K562 (cell line): ENCODE measurements around the gene MAST1. TPM values are rescaled to one million over a fixed set of nuclear protein-coding genes. Genes with fewer than 3 reads are reported as not detected.

ENCODE experiments used
- ATF6 ChIP-seq: sonication (generic); formaldehyde crosslinking; IDR thresholded peaks from 2 replicates; pipeline ENCODE4 v1.4.0; 2020; ENCODE audit warnings: mild to moderate bottlenecking, missing genetic modification reagents
- BRD9 ChIP-seq: fragments of 450-650 bp; IDR thresholded peaks from 2 replicates; pipeline ENCODE4 v1.6.1; 2018; ENCODE audit warnings: low read depth; ENCODE audit not compliant: partially characterized antibody
- CBX2 ChIP-seq: fragments of 200-600 bp; sonication (generic); IDR thresholded peaks from one replicate; pipeline ENCODE4 v1.6.1; 2012; ENCODE audit warnings: mild to moderate bottlenecking, low read length, inconsistent platforms; ENCODE audit not compliant: insufficient read depth, poor library complexity, severe bottlenecking
- EGR1 ChIP-seq: fragments of 450-650 bp; conservative IDR thresholded peaks from 2 replicates; pipeline ENCODE4 v1.6.1; 2017; ENCODE audit warnings: mild to moderate bottlenecking
- FOXO4 ChIP-seq: fragments of 450-650 bp; formaldehyde crosslinking; IDR thresholded peaks from 2 replicates; pipeline ENCODE4 v1.4.0; 2020; ENCODE audit warnings: mild to moderate bottlenecking, moderate library complexity
- GATAD2A ChIP-seq: fragments of 450-650 bp; IDR thresholded peaks from 2 replicates; pipeline ENCODE4 v1.6.1; 2017
- HMG20B ChIP-seq: fragments of 250-450 bp; sonication (Bioruptor Pico); IDR thresholded peaks from 2 replicates; pipeline ENCODE4 v1.5.0; 2021; ENCODE audit warnings: mild to moderate bottlenecking
- L3MBTL2 ChIP-seq: fragments of 450-650 bp; IDR thresholded peaks from 2 replicates; pipeline ENCODE4 v1.6.1; 2016; ENCODE audit warnings: mild to moderate bottlenecking, moderate library complexity
- MAFG ChIP-seq: fragments of 450-650 bp; conservative IDR thresholded peaks from 2 replicates; pipeline ENCODE4 v1.6.1; 2016; ENCODE audit warnings: missing genetic modification characterization, missing compliant biosample characterization
- MED1 ChIP-seq: sonication (generic); formaldehyde crosslinking; IDR thresholded peaks from 2 replicates; pipeline ENCODE4 v1.8.1; 2023; ENCODE audit warnings: missing genetic modification reagents, borderline replicate concordance
- NFRKB ChIP-seq: fragments of 450-650 bp; IDR thresholded peaks from 2 replicates; pipeline ENCODE4 v1.6.1; 2016; ENCODE audit warnings: low read depth
- PATZ1 ChIP-seq: fragments of 250-450 bp; sonication (Bioruptor Pico); IDR thresholded peaks from 2 replicates; pipeline ENCODE4 v1.5.0; 2020; ENCODE audit warnings: mild to moderate bottlenecking, borderline replicate concordance
- PKNOX1 ChIP-seq: fragments of 450-650 bp; IDR thresholded peaks from 2 replicates; pipeline ENCODE4 v1.6.1; 2016
- POLR2G ChIP-seq: fragments of 200-400 bp; formaldehyde crosslinking; IDR thresholded peaks from 2 replicates; pipeline ENCODE4 v1.6.1; 2017; ENCODE audit warnings: low read depth, mild to moderate bottlenecking, antibody characterized with exemption, low read length, moderate library complexity
- PURB ChIP-seq: sonication (generic); formaldehyde crosslinking; IDR thresholded peaks from 2 replicates; pipeline ENCODE4 v1.9.0; 2021; ENCODE audit warnings: low read depth, mild to moderate bottlenecking, missing genetic modification reagents
- RBM25 ChIP-seq: fragments of 200-400 bp; formaldehyde crosslinking; IDR thresholded peaks from 2 replicates; pipeline ENCODE4 v1.6.1; 2018; ENCODE audit warnings: low read length, low read depth, moderate library complexity; ENCODE audit not compliant: severe bottlenecking
- SMAD3 ChIP-seq: fragments of 450-650 bp; formaldehyde crosslinking; conservative IDR thresholded peaks from 2 replicates; pipeline ENCODE4 v1.4.0; 2020; ENCODE audit warnings: mild to moderate bottlenecking
- TEAD4 ChIP-seq, 2 experiments: sonication (generic) in 1 of 2; formaldehyde crosslinking in 1 of 2; IDR thresholded peaks; 2 replicates each; pipeline versions ENCODE4 v1.6.1 to v1.8.0; 2012 to 2022; ENCODE audit warnings: borderline replicate concordance in 1 of 2, inconsistent platforms in 1 of 2, low read length in 1 of 2, mild to moderate bottlenecking in 1 of 2, missing genetic modification reagents in 1 of 2
- ZFP1 ChIP-seq: fragments of 450-650 bp; formaldehyde crosslinking; IDR thresholded peaks from 2 replicates; pipeline ENCODE4 v1.4.0; 2020; ENCODE audit warnings: mild to moderate bottlenecking, mixed read lengths
- ZNF184 ChIP-seq: sonication (generic); formaldehyde crosslinking; IDR thresholded peaks from 2 replicates; pipeline ENCODE4 v1.5.0; 2020; ENCODE audit warnings: missing genetic modification reagents
- ZNF217 ChIP-seq: sonication (generic); formaldehyde crosslinking; IDR thresholded peaks from 2 replicates; pipeline ENCODE4 v1.8.0; 2022; ENCODE audit warnings: mild to moderate bottlenecking, missing genetic modification reagents
- ZNF707 ChIP-seq: fragments of 250-450 bp; sonication (Bioruptor Pico); conservative IDR thresholded peaks from 2 replicates; pipeline ENCODE4 v1.8.0; 2022; ENCODE audit warnings: inconsistent platforms, mild to moderate bottlenecking, moderate library complexity
- ZNF77 ChIP-seq: fragments of 250-450 bp; sonication (Bioruptor Pico); IDR thresholded peaks from 2 replicates; pipeline ENCODE4 v1.5.0; 2020
- ZSCAN32 ChIP-seq: fragments of 450-650 bp; formaldehyde crosslinking; IDR thresholded peaks from 2 replicates; pipeline ENCODE4 v1.4.0; 2020; ENCODE audit warnings: mild to moderate bottlenecking, moderate library complexity
- polyA plus RNA-seq, 8 experiments: library from polyadenylated mRNA; depleted of rRNA in 4 of 8; stranded (reverse) in 5 of 8; unstranded in 3 of 8; fragments of >200 nt; fragmentation: Nextera tagmentation in 2 of 8; fragmentation: Illumina TruSeq in 1 of 8; extraction: Ambion mirVana in 2 of 8; extraction: Trizol in 1 of 8; gene quantifications; 2 replicates each; pipeline versions ENCODE4 v1.2.1 to v1.2.3, GENCODE V29; 2011 to 2014; ENCODE audit warnings: inconsistent platforms in 1 of 8, missing spikeins in 1 of 8
- total RNA-seq, 7 experiments: library from RNA; depleted of rRNA in 6 of 7; stranded (reverse); fragments of >200 nt in 6 of 7; fragmentation: Illumina TruSeq in 2 of 7; extraction: Trizol in 2 of 7; gene quantifications; 2 replicates each; pipeline versions ENCODE4 v1.2.1 to v1.2.3, GENCODE V29; 2011 to 2021; ENCODE audit warnings: low replicate concordance in 1 of 7

MAST1 gene
- total and polyA plus RNA-seq, 9 of the 15 experiments (the other 6 are each of a cell fraction or from before 2014, with no cell fraction given): 0.48 to 10.3 (median 3.9) TPM

- TF ChIP-seq PATZ1 (CRISPR knock-in tag) (no peak), SMAD3 (no peak), PKNOX1 (no peak), POLR2G (peak; percentile 85), ZNF77 (no peak), BRD9 (no peak), ZNF707 (CRISPR knock-in tag) (no peak), L3MBTL2 (peak; percentile 76), ATF6 (CRISPR knock-in tag) (peak; percentile 66; the same call in 1 of the 2 replicates), ZNF184 (CRISPR knock-in tag) (no peak), MED1 (CRISPR knock-in tag) (no peak), PURB (CRISPR knock-in tag) (no peak), NFRKB (no peak), RBM25 (peak; percentile 73), ZSCAN32 (CRISPR knock-in tag) (peak; percentile 19; the same call in 1 of the 2 replicates), EGR1 (peak; percentile 57), ZNF217 (no peak), ZFP1 (CRISPR knock-in tag) (no peak), HMG20B (no peak), GATAD2A (no peak), TEAD4 (IDR thresholded peaks at IDR 0.05; ENCODE audit: low read length) (no peak), TEAD4 (CRISPR knock-in tag; IDR thresholded peaks at IDR 0.05; ENCODE audit: borderline replicate concordance) (no peak), CBX2 (no peak), MAFG (tag) (no peak), FOXO4 (CRISPR knock-in tag) (no peak)
These were observed 48.3 kb upstream of the MAST1 start (continued) for GRCh38 chr19:12789904-12790619.
